C4-2B (cell line): ENCODE results near the gene DVL2.

Source experiments
- H3K27ac ChIP-seq: fragments of 450-650 bp; 2 replicates; pipeline ENCODE4 v1.5.1; 2017
- CTCF ChIP-seq: fragments of 450-650 bp; conservative IDR thresholded peaks from 2 replicates; pipeline ENCODE4 v1.5.1; 2017; ENCODE audit warnings: mild to moderate bottlenecking
- ZFX ChIP-seq: fragments of 450-650 bp; IDR thresholded peaks from 2 replicates; pipeline ENCODE4 v1.6.1; 2017

Gene DVL2

GRCh38 chr17:7215652-7216180 lies 18.6 kb downstream of the DVL2 start:
- H3K27ac ChIP-seq: no peak overlapping the region
- TF ChIP-seq CTCF (no peak), ZFX (no peak)

GRCh38 chr17:7215136-7215638 lies 19.1 kb downstream of the DVL2 start:
- H3K27ac ChIP-seq: no peak overlapping the region
- peak; percentile 20; the same call in 1 of the 2 replicates for TF ChIP-seq CTCF
- TF ChIP-seq ZFX: no peak

GRCh38 chr17:7214300-7215135 lies 19.8 kb downstream of the DVL2 start:
- H3K27ac ChIP-seq: no peak overlapping the region
- TF ChIP-seq ZFX (no peak), CTCF (peak; percentile 55)

GRCh38 chr17:7213895-7214299 lies 20.4 kb downstream of the DVL2 start:
- H3K27ac ChIP-seq: no peak overlapping the region
- TF ChIP-seq ZFX (no peak), CTCF (no peak; the same call in 1 of the 2 replicates)

GRCh38 chr17:7211491-7212273 lies 22.6 kb downstream of the DVL2 start:
- H3K27ac ChIP-seq: no peak overlapping the region
- TF ChIP-seq CTCF (no peak), ZFX (no peak)

GRCh38 chr17:7208754-7209460 lies 25.4 kb downstream of the DVL2 start:
- H3K27ac ChIP-seq: no peak overlapping the region
- TF ChIP-seq ZFX (no peak), CTCF (no peak)
